ENCODE results near the gene ZNF385C.

DNA sequence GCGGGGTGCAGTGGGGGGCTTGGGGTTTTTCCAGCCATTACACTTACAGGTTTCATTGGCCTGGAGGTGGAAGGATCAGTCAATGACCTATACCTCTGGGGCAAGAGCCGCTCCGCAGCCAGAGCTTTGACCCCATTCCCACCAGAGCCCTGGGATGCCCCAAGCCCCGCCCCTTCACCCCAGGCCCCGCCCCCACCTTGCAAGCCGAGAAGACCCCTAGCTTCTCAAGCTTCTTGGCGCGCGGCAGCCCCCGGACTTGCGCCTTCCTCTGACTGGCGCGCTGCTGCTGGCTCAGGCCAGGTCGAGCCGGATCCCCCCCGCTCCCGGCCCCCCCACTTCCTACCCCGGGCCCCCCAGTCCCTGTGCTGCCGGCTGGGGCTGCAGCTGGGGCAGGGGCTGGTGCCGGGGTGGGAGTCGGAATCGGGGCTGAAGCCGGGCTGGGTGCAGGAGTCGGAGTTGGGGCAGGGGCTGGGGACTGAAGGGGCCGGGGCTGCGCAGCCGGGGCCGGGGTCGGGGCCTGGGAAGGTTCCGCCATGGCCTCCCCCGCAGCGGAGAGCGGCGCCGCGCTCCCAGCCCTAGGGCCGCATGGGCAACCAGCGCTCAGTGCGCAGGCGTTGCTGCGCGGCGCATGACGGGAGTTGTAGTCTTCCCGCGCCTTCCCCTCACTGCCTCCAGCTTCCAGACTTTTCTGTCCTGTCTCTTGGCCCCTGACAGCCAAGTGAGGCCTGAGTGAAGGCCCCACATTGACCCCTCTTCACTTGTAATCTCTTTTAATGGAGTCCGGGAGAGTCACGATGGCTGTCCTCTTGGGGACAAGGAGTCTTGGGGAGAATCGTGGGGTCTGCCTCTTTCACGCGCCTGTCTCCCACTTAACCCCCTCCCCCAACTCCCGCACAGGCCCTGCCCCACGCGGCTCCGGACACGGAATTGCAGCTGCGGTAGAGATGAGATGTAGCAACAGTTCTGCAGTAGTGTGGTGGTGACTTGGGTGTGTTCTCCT, 22.8 kb upstream of the ZNF385C start, which contains the start of gene KAT2A:
- TF ChIP-seq, protein P1, sequence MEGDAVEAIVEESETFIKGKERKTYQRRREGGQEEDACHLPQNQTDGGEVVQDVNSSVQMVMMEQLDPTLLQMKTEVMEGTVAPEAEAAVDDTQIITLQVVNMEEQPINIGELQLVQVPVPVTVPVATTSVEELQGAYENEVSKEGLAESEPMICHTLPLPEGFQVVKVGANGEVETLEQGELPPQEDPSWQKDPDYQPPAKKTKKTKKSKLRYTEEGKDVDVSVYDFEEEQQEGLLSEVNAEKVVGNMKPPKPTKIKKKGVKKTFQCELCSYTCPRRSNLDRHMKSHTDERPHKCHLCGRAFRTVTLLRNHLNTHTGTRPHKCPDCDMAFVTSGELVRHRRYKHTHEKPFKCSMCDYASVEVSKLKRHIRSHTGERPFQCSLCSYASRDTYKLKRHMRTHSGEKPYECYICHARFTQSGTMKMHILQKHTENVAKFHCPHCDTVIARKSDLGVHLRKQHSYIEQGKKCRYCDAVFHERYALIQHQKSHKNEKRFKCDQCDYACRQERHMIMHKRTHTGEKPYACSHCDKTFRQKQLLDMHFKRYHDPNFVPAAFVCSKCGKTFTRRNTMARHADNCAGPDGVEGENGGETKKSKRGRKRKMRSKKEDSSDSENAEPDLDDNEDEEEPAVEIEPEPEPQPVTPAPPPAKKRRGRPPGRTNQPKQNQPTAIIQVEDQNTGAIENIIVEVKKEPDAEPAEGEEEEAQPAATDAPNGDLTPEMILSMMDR (optimal IDR thresholded peaks at IDR 0.05 in 1 of 3, IDR thresholded peaks at IDR 0.05 in 1 of 3, conservative IDR thresholded peaks at IDR 0.05 in 1 of 3; ENCODE audit: extremely low read depth in 1 of 3, insufficient read depth in 2 of 3, low read length in 3 of 3): no peak
- TF ChIP-seq EZH2 (IDR thresholded peaks at IDR 0.05; ENCODE audit: low read length): no peak
